Ammon's horn (tissue), 1 donor: Measurements from ENCODE around the gene HS3ST3A1.
"Not testable (repeated sequence)": the region's sequence is repeated elsewhere in the genome, so short reads cannot be mapped to it uniquely, and the experiment has no call there.

Source experiments
- DNase-seq: peaks from one replicate; pipeline ENCODE4 v3.0.0-alpha.2; 2016; ENCODE audit warnings: low spot score

The HS3ST3A1 gene

DNA sequence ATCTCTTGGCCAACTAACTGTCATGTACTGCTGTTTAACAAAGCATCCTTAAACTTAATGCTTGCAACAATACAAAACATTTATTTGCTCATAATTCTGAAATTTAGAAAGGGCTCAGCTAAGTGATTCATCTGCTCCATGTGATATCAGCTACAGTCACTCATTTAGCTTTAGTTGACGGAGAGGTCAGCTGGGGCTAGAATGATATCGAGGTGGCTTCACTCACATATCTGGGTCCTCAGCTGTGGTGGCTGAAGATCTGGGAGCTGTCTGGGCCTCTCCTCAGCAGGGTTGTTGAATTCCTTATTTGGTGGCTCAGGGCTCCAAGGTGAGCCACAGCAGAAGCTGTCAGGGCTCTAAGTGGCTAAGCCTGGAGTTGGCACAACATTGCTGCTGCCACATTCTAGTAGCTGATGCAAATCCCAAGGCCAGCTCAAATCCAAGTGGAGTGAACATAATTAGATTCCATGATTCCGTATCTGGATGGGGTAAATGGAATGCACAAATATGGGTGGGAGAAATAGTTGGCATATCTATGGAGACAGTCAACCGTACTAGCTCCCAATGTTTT lies 62.8 kb downstream of the HS3ST3A1 start:
- DNase-seq = no peak

DNA sequence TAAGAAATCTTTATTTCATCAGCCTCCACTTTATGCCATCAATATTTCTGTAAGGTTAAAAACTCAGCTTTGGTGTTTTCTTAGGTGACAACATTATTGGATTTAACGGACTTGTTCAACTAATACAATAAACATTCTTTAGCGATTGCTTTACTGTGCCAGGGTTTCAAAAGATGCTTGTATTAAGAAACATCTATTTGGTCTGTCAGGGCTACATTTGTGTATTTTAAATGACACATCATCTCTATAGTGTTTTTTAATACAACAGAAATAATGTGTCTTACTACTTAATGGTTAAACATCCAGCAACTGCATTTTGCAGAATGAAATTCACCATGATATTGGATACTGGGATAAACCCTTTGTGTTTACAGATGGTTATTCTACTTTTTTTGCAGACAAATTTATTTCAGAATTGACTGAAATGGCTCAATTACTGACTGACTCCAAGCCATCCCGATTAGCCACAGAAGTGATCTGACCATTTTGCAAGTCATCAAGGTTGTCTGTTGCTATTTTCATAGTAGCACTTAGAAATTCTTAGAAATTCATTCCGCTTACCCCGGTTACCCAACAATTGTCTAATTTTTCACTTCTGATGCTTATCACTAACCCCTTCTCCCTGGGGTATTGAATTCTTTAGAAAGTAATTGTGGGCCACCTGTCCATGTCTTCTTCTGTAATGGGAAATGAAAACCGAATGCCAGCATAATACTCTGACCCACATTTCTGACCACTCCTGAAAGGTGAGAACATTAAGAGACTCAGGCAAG lies 63.7 kb downstream of the HS3ST3A1 start:
- no peak for DNase-seq

DNA sequence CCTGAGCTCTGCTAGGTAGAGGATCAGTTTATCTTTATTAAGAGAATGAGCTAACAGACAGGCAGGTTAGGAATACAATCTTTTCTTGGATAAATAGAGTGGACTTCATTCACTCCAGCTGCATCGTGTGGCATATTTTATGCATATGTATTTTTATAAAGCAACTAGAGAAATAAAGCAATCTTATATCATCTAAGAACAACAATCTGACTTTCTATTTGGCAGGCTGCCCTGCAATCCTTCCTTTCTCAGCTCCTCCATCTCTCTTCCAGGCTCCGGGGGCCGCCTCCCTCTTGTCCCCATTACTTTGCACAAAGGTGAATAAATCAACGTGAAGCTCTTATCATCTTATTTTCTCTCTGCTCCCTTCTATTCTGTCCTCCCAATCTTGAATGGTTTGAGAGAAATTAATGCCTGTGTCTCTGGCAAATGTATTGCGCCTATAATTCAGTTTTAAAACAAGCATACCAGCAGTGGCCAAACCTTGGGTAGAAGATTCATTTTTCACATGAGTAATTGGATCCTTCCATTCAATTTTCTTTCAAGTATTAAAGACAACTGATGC lies 64.5 kb downstream of the HS3ST3A1 start:
- DNase-seq = no peak

DNA sequence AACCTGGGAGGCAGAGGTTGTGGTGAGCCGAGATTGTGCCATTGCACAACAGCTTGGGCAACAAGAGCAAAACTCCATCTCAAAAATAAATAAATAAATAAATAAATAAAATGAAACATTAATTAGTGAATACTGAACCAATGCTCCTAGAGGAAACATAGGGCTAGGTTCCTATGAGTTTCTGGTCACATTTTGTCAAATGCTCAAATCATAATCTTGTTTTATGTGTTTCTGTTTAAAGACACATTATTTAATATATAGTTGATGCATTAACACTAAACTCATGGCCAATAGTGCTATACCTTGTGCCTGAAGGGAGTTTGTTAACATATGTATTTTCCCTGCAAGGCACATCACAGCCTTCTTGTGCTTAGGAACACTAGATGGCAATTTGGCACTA lies 66.8 kb downstream of the HS3ST3A1 start:
- no peak for DNase-seq

DNA sequence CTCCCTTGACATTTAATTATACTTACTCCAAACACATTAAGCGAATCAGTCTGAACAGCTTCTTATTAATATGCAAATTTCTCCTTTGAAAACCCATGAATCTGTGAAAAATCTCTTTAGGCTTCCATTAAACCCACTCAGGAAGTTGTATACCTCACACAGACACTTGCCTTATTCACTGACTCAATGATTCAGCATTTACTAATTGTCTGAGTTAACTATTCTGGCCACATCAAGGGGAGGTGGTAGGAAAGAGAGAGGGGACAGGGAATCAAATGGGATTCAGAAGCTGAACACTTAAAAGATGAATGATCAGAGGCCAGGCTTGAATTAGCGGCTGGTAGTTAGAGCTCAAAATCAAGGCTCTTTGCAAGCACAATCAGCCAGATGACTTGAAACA lies 70.0 kb downstream of the HS3ST3A1 start:
- no peak for DNase-seq

DNA sequence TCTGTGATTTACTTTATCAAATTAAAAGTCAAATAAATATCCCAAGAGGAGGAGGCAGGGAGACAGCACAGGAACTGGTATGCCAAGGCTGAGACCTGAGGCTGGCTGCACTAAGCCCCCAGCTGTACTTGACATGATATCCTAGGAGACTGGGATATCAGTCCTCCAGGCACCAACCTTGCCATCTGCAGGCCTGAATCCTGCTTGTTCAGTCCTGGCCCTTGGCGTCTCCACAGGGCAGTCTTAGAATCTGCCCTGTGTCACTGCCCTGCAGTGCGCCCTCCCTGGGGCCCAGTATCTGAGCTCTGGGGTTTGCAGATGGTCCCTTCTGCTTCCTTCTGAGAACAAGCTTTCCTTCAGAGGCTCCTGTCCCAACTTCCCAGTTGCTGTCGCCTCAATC lies 75.9 kb downstream of the HS3ST3A1 start:
- DNase-seq = no peak

DNA sequence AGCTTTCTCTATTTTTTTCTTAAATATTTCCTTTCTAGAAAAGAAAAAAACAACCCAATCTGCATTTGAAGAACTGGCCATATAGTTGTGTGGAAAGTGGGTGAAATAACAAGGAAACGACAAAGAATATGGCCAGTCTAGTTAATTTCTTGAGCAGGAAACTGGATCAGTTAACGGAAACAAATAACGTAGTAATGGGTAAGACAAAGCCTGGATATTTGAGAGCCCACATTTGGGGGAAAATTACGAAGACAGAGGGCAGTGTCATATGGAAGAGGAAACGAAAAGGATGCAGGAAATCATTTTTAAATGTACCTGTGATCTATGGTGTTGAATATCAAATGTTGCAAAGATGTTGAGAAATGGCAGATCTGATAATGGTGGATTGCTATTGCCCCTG lies 78.6 kb downstream of the HS3ST3A1 start:
- DNase-seq = no peak

DNA sequence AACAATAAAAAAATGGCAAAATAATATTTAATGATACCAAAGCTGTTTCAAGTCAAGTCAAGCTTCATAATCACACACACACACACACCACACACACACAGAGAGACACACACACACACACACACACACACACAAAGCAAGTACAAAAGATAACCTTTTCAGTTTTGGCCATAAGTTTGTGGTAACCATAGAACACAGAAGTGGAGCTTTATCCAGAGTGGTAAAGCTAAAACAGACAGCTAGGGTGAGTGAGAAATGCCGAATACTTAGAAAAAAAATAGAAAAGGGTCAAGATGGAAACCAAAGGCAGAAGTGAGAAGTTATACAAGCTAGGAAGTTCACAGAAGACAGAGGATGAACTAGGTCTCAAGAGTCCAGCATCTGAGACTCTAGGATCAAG lies 79.0 kb downstream of the HS3ST3A1 start:
- no peak for DNase-seq

DNA sequence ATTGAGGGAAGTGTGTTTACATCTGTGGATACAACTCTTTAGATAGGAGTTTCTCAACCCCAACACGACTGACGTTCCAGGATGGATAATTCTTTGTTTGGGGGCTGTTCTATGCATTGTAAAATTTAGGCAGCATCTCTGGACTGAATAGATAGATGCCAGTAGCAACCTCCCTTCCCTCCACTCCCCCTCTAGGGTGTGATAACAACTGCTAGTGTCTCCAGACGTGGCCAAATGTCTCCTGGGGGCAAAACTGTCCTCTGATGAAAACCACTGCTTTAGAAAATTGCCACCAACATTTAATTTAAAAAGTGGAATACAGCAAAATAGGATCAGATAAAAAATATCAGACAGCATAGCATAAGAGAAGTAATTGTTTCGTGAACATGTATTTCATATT lies 79.9 kb downstream of the HS3ST3A1 start:
- DNase-seq = no peak

DNA sequence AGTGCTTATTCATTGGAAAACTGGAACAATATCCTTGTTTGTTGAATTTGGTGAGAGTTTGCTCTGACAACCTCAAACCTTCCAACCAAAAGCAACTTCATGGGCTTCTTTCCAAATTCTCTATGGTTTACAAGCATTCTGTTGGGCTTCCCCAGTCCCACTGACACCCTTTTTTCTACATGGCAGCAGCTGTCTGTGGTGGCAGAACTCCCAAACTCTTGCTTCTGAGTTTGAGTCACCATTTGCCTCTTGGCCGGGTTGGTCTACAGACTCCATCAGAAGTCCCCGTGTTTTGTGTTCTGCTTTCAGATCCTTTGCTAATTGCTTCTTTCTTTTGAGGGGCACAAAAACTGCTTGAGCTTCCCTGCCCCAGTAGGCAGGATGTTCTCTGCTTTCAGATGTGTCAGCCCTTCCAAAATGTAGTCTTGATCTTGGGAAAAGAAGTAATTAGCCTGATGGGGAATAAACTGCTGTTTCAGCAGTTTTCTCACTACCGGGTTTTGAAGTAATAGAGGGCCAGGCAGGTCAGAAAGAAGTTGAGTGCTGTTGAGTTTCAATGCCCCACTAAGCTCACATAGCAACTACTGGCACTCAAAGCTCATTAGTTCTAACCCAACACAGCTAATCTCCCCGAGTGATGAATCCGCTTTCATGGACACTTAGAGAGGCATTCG lies 80.7 kb downstream of the HS3ST3A1 start:
- peak; percentile 3 for DNase-seq

DNA sequence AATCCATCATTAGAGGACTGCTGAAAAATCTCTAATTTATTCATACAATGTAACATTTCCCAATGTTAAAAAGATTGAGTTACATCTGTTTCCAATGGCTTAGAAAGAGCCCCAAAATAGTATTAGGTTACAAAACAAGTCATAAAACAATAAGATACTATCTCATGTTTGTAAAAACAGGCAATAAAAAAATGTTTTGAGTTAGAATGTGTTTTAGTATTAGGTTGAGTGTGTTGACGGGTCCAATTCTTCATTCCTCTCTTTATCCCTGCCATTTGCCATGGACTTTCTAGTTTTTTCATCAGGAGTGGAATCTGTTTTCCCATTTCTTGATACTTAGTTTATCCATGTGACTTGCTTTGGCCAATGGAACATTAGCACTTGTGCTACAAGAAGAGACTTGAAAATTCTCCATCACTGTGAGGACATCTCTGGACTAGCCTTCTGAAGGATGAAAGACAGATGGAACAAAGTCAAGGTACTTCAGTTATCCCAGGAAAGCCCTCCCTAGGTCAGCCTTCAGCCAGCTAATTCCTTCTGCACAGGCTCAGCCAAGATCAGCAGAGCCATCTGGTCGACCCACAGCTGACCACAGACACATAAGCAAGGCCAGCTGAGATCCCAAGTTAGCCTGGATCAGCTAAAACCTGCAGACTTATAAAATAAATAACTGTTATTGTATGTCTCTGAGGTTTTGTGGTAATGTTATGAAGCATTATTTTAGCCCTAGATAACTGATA lies 83.3 kb downstream of the HS3ST3A1 start:
- DNase-seq = no peak

DNA sequence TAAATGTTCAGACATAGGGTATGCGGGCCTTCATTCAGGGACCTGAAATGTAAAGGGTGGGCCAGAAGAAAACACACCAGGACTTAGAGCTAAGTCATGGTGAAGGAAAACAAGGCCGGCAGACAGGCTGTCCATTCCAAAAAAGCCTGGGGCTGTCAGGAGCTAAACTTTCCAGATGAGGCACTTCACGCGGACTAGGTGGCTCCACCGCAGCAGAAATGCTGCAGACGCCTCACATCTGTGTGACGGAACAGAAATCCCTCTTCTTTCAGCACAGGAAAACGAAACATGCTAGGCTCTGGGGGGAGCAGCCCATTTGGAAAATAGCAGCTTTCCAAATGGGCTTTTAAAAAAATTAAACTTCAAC lies 88.7 kb downstream of the HS3ST3A1 start:
- no peak for DNase-seq

DNA sequence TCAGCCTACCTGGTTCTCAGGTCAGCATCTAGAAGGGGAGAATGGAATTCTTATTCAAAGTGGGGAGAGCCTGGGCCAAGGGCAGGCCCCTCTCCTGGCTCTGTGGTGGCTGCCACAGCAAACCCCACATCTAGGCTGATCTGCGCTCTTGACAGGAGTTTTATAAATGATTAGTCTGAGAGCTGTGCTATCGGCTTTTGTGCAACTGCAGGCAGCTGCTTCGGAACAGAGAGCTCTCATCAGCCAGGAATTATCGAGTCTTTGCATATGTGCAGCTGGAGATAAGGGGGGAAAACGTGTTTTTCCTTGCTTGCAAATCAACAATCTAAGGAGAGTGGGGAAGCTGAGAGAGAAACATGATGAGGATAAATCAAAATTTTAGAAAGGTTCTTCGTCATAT lies 91.7 kb downstream of the HS3ST3A1 start:
- no peak for DNase-seq

DNA sequence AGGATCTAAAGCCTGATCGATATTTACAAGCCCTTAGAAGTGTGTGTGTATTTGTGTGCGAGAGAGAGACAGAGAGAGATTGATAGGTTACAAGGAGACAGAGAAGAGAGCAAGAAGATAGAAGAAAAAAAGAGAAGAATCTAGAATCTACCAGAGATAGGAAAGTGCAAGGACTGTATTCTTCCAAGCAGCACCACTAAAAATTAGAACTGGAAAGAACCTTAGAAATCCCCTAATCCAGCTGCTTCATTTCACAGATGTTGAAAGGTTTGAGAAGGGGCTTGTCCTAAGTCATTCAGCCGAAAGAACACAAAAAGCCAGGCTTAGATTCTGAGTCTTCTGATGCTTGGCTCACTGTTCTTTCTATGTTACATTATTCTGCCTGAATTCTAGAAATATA lies 92.2 kb downstream of the HS3ST3A1 start:
- no peak for DNase-seq

DNA sequence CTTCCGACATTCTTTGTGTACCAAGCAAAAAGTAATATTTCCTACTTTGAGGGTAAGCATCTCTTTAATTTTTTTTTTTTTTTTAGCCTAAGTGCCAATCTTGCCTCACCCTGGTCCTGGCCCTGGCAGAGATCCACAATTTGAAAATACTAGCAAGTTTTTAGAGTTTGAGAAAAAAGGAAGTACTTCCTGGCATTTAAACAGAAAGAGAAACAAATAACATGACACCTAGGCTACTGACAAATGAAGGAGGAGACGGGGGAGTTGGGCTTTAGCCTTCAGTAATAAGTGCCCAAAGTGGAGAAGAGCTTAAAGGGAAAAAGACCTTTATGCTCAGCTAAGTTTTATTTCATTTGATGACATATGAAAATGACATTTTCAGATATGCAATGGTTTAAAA lies 92.8 kb downstream of the HS3ST3A1 start:
- no peak for DNase-seq

DNA sequence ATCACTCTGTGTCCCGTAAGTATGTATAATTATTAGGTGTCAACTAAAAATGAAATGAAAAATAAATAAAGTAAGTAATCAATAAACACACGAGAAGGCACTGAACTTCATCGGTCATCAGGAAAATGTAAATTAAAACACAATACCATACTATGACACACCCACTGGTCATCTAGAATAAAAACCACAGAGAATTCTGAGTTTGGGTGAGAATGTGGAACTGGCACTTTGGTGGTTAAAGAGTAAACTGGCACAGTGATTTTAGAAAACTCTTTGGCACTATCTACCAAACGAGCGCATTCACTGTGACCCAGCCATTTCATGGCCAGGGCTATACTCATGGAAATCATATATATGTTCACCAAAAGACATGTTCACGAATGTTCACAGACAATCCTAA lies 98.2 kb downstream of the HS3ST3A1 start:
- DNase-seq = no peak

DNA sequence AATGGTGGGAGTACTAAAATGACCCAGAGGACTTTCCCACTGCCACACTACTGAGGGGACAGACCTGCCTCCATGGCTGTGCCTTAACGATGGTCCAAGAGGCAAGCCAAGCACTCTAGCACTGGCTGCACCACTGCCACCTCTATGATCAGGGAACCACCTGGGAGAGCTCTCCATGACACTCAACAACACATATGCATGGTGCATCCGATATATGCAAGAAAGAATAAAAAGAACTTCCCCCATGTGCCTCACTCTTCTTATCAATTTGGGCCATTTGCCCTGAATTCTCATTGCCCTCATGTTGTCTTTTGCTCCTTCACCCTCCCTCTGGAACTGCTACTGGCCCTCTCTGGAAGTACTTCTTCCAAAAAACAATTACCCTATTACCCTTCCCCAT lies 99.5 kb downstream of the HS3ST3A1 start:
- DNase-seq = no peak

DNA sequence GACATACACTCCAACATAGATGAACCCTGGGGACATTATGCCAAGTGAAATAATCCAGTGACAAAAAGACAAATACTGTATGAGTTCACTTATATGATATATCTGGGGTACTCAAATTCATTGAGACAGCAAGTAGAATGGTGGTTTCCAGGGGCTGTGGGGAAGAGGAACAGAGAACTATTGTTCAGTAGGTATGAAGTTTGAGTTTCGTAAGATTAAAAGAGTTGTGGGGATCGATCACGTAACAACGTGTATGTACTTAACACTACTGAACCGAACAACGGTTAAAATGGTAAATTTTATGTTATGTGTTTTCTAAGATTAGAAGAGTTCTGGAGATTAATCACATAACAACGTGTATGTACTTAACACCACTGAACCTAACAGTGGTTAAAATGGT lies 100.8 kb downstream of the HS3ST3A1 start:
- no peak for DNase-seq

DNA sequence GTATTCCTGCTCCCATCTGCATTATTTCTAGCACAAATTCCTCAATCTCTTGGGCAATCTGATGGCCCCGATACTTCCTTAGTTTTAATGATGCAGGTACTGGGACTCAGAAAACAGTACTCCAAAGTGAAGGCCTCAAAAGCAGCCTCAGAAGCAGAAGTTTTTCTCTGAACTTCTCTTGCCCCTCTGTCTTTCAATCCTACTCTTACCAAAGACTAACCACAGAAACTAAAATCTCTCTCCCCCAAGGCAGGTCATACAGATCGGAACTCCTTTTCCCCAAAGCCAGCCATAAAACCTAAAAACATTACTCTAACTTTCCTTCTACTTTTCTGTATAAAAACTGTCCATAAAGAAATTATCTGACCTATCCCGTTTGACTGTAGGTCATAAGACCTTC lies 103.5 kb downstream of the HS3ST3A1 start:
- no peak for DNase-seq

DNA sequence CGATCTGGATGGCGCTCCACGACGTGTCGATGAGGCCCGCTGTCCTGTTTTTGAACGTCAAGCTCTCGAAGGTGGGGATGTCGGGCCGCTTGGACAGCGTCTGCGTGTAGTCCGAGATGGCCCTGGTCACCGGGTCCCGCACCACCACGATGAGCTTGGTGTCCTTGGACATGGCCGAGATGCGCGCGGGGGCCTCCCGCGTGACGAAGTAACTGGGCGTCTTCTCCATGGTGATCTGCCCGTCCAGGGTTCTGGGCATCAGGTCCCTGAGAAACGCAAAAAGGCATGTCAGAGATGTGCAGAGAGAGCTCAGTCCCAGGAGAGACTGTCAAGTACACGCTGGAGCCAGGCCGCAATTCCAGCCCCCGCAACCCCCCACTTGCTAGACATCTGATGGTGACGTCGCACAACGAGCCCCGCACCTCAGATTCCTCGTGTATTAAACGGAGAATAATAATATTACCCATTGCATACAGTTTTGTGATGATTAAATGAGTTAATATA lies 105.1 kb downstream of the HS3ST3A1 start:
- DNase-seq = not testable (repeated sequence)

DNA sequence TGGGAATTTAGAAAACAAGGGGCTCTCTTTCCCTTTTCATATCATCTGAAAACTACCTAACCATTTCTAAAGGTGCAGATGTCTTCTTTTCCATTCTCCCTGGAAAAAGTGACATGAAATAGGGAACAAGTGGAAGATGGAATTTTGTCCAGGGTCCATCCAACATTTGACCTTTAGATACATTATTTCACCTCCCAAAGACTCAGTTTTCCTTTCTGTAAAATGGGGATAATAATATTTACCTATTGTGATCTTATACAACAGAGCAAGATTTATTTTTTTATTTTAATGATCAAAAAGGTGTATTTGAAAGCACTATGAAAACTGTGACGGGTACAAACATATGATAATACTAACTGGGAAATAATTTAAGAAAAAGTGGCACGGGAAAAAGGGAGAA lies 106.3 kb downstream of the HS3ST3A1 start:
- DNase-seq = no peak

DNA sequence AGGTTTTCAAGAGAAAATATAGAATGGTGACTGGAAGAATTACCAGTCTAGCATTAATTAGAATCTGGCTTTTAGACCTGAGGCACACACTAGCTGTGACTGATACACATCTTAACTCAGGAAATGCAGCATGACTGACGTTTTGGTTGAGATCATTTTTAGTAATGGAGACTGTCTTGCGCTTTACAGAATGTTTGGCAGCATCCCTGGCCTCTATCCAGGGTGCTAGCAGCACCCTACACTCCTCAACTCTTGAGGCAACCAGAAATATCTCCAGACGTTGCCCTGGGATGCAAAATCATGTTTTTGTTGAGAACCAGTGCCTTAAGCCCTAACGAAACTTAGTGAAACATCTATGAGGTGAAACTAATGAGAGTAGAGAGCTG lies 109.0 kb downstream of the HS3ST3A1 start:
- no peak for DNase-seq
